ENCODE data around the gene ATP1B3.

The ATP1B3 gene

DNA sequence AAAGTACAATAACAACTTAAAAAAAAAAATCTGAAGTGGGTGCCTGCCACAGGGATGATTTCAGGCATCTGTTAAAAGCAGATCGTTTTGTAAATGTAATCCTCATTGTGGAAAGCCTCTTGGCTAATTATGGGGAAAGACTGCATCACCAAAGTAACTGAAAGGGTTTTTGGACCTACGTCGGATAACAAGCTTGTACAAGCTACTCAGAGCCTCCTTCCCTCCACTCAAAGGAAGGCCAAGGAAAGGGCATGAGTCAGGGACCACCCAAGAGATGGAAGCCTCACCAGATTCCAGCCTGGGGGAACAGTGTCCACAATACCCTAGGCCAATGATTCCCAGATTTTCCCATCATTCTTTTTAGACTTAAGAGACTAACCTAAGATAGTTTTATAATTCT lies 84.3 kb downstream of the ATP1B3 start:
- Histone ChIP-seq H3K27me3 (ENCODE audit: insufficient read depth, poor library complexity, severe bottlenecking) (no peaks in the 10 kb centered on the region), H3K4me1 (ENCODE audit: insufficient read depth, poor library complexity, severe bottlenecking) (peaks cover 20% of the 10 kb centered on the region), H3K4me3 (ENCODE audit: severe bottlenecking) (no peak overlapping the region), H3K9me3 (ENCODE audit: severe bottlenecking) (no peaks in the 10 kb centered on the region), H3K27ac (ENCODE audit: poor library complexity, severe bottlenecking) (peak overlapping the region; percentile 91), H3K36me3 (ENCODE audit: low read depth) (peaks cover 12% of the 10 kb centered on the region; the same call in 1 of the 2 replicates)
- ATAC-seq (ENCODE audit: low read depth) (no peak), DNase-seq (ENCODE audit: low spot score) (no peak)
- TF ChIP-seq, protein P1, sequence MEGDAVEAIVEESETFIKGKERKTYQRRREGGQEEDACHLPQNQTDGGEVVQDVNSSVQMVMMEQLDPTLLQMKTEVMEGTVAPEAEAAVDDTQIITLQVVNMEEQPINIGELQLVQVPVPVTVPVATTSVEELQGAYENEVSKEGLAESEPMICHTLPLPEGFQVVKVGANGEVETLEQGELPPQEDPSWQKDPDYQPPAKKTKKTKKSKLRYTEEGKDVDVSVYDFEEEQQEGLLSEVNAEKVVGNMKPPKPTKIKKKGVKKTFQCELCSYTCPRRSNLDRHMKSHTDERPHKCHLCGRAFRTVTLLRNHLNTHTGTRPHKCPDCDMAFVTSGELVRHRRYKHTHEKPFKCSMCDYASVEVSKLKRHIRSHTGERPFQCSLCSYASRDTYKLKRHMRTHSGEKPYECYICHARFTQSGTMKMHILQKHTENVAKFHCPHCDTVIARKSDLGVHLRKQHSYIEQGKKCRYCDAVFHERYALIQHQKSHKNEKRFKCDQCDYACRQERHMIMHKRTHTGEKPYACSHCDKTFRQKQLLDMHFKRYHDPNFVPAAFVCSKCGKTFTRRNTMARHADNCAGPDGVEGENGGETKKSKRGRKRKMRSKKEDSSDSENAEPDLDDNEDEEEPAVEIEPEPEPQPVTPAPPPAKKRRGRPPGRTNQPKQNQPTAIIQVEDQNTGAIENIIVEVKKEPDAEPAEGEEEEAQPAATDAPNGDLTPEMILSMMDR (IDR thresholded peaks at IDR 0.05; ENCODE audit: poor library complexity, severe bottlenecking), result no peak

DNA sequence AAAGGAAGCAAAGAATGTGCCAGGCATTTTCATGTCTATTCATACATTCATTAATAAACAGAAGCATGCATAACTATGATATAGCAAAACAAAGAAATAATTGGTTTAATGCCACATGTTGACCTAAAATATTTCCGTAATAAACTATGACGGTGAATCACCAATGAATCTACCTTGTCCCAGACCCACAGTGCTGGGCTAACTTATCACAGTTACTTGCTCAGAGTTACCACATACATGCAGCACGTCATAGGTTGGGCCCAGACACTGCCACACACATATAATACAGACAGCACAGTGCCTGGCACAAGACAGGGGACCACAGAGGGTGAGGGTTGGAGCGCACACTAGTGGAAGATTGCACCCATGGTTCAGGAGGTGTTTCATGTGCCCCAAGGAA lies 86.9 kb downstream of the ATP1B3 start:
- Histone ChIP-seq H3K9me3 (ENCODE audit: severe bottlenecking) (no peaks in the 10 kb centered on the region), H3K27me3 (ENCODE audit: insufficient read depth, poor library complexity, severe bottlenecking) (no peaks in the 10 kb centered on the region), H3K4me3 (ENCODE audit: severe bottlenecking) (no peak overlapping the region), H3K27ac (ENCODE audit: poor library complexity, severe bottlenecking) (no peak overlapping the region), H3K4me1 (ENCODE audit: insufficient read depth, poor library complexity, severe bottlenecking) (peaks cover 20% of the 10 kb centered on the region), H3K36me3 (ENCODE audit: low read depth) (peaks cover 12% of the 10 kb centered on the region; the same call in 1 of the 2 replicates)
- DNase-seq (ENCODE audit: low spot score) (no peak), ATAC-seq (ENCODE audit: low read depth) (no peak)
- TF ChIP-seq, protein P1 (IDR thresholded peaks at IDR 0.05; ENCODE audit: poor library complexity, severe bottlenecking), result no peak

DNA sequence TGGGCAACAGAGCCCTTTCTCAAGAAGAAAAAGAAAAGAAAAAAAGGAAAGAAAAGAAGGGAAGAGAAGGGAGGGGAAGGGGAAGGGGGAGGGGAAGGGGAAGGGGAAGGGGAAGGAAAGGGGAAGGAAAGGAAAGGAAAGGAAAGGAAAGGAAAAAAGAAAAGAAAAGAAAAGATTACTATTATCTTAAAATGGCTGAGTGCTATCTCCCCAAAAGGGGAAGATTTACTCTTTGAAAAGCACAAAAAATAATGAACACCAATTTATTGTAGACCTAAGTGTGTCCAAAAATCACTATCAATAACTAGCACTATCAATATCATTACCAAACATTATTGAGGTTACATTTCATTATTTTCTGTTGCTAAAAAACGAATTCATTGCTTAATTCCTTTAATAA lies 89.0 kb downstream of the ATP1B3 start:
- ATAC-seq (ENCODE audit: low read depth) (no peak), DNase-seq (ENCODE audit: low spot score) (no peak)
- Histone ChIP-seq H3K9me3 (ENCODE audit: severe bottlenecking) (no peaks in the 10 kb centered on the region), H3K27ac (ENCODE audit: poor library complexity, severe bottlenecking) (no peak overlapping the region), H3K36me3 (ENCODE audit: low read depth) (peaks cover 12% of the 10 kb centered on the region; the same call in 1 of the 2 replicates), H3K4me3 (ENCODE audit: severe bottlenecking) (no peak overlapping the region), H3K4me1 (ENCODE audit: insufficient read depth, poor library complexity, severe bottlenecking) (peaks cover 5% of the 10 kb centered on the region), H3K27me3 (ENCODE audit: insufficient read depth, poor library complexity, severe bottlenecking) (no peaks in the 10 kb centered on the region)
- TF ChIP-seq, protein P1 (IDR thresholded peaks at IDR 0.05; ENCODE audit: poor library complexity, severe bottlenecking), result no peak

DNA sequence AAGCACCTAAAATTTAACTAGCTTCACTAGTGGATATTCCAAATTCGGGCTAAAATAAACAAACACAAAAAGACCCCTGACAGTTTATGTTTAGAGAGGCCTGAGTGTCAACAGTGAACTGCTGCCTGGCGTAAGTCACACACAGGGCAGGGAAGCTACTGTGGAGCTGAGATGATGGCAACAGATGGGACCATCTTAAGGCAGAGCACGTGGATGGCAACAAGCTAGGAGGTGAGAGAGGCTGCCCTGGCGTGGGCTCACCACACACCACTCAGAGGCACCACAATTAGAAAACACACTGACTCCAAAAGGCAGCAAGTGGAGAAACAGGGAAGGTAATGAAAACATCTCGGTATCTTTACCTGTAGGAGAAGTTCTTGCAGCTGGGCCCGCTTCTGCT lies 93.3 kb downstream of the ATP1B3 start:
- Histone ChIP-seq H3K27ac (ENCODE audit: poor library complexity, severe bottlenecking) (no peak overlapping the region), H3K9me3 (ENCODE audit: severe bottlenecking) (no peaks in the 10 kb centered on the region), H3K36me3 (ENCODE audit: low read depth) (0 out of 2 replicates have a peak, but pooled peaks cover 9% of the 10 kb centered on the region), H3K27me3 (ENCODE audit: insufficient read depth, poor library complexity, severe bottlenecking) (no peaks in the 10 kb centered on the region), H3K4me3 (ENCODE audit: severe bottlenecking) (no peak overlapping the region), H3K4me1 (ENCODE audit: insufficient read depth, poor library complexity, severe bottlenecking) (peaks cover 8% of the 10 kb centered on the region)
- no peak for DNase-seq (ENCODE audit: low spot score)
- no peak for ATAC-seq (ENCODE audit: low read depth)
- TF ChIP-seq, protein P1 (IDR thresholded peaks at IDR 0.05; ENCODE audit: poor library complexity, severe bottlenecking), result no peak

DNA sequence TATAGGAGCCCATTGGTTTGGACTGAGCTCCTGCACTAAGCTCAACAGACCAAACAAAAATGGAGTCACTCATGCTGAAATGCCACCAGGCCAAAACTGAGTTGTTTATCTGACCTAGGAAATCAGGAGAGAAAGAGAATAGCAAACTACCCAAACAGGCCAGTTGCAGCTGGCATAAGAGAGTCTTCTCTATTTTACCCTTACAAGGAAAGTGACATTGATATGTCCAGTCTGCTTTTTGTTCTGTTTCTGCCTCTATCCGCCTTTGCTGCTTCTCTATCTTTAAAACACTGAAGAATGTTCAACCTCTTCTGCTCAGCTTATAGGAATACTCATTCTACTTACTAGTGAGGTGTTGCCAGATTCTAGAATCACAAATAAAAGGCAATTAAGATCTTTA lies 95.1 kb downstream of the ATP1B3 start:
- H3K27ac ChIP-seq (ENCODE audit: poor library complexity, severe bottlenecking), result no peak overlapping the region
- ATAC-seq (ENCODE audit: low read depth), result no peak
- TF ChIP-seq, protein P1 (IDR thresholded peaks at IDR 0.05; ENCODE audit: poor library complexity, severe bottlenecking), result no peak
- H3K9me3 ChIP-seq (ENCODE audit: severe bottlenecking), result no peaks in the 10 kb centered on the region
- no peaks in the 10 kb centered on the region for H3K27me3 ChIP-seq (ENCODE audit: insufficient read depth, poor library complexity, severe bottlenecking)
- H3K4me1 ChIP-seq (ENCODE audit: insufficient read depth, poor library complexity, severe bottlenecking), result peaks cover 8% of the 10 kb centered on the region
- 0 out of 2 replicates have a peak, but pooled peaks cover 9% of the 10 kb centered on the region for H3K36me3 ChIP-seq (ENCODE audit: low read depth)
- no peak overlapping the region for H3K4me3 ChIP-seq (ENCODE audit: severe bottlenecking)
- no peak for DNase-seq (ENCODE audit: low spot score)

Measured in RWPE2 (cell line).